ENCODE data around the gene STAC.
"Not testable (repeated sequence)": the region's sequence is repeated elsewhere in the genome, so short reads cannot be mapped to it uniquely, and the experiment has no call there.

The STAC gene

DNA sequence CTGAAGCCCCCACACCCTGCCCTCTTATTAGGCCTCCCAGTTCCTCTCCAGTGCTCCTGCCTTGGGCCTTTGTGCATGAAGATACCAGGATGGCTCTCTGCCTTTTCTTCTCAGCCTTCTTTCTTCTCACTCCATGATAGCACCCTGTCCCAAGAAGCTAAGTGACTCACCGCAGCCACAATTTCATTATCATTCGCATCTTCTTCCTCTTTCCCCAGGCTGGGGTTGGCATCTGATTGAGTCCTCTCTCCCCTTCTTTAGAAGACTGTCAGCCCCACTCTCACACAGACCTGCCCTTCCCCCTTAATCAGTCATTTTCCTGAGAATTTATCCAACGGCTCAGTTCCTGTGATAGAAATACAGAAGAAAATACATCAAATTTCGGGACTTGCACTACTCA, 102.0 kb downstream of the STAC start:
- DNase-seq, result no peak

DNA sequence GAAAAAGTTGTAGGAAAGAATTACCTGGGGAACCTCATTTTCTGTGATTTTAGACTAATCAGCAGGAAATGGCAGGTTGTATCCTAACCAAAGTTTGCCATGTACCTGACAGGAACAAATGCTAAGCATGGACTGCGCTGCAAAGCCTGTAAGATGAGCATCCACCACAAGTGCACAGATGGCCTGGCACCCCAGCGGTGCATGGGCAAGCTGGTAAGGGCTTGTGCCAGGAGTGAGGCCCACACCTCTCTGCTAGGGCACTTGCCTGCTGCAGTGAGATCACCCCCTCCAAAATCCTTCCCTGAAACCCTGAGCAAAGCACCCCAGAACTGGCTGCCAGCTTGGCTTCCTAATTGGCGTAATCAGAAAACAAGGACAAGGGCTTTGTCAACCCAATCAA, 102.6 kb downstream of the STAC start:
- no peak for DNase-seq

DNA sequence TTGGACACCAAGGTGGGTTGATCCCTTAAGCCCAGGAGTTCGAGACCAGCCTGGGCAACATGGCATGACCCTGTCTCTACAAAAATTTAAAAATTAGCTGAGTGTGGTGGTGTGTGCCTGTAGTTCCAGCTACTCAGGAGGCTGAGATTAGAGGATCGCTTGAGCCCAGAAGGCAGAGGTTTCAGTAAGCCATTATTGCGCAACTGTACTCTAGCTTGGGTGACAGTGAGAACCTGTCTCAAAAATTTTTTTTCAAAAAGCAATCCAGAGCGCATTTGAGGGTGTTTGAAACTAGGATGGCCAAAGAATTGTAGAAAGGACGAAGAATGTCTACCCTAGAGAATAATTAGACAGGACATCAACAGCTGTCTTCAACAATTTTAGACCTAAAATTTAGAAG, 103.4 kb downstream of the STAC start:
- DNase-seq, result no peak

DNA sequence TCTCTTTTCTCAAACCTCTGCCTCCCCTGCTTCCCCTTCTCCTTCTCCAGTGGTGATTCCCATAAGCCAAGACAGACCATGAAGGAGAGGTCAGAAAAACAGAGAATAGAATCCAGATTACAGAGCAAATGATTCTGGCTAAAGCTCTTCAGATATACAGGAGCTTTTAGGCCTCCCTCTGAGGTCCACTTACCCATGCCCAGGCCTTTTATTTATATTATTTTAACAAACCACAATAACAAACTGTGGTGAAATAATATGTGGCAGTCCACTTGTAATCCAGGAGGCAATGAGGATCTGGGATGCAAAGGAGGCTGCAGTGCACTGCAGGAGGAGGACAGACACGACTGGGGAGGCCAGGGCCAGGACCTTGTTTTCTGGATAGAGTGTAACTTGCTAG, 104.1 kb downstream of the STAC start:
- no peak for DNase-seq

DNA sequence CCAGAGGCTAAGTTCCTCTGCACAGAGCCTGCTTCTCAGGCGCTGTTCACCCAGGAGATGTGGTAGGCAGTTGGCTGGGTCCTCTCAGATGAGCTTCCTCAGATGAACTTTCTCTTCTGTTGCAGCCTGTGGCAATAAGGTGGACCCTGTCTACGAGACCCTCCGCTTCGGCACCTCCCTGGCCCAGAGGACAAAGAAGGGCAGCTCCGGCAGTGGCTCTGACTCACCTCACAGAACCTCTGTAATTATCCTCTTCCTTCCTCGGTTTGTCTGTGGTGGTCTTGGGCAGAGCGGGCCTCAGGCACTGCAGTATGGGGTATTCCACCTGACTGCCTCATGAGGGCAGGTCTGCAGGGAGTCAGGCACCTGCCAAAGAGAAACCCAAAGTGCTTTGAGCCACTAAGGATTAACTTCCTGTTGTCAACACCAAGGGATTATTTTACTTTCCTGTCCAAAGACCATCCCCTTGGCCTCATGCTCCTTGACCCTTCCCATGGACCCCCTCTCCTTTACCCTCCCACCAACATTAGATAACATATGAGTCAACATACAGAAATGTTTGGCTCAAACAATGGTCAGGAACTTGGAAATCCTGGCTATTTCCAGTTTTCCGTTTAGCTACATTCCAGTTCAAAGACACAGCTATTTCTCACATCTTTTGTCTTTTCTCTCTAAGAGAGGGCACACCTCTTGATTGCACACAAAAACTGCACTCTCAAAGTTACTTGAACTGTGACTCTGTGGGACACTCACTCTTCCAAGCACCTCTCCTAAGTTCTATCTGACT, 105.9 kb downstream of the STAC start:
- no peak for DNase-seq

DNA sequence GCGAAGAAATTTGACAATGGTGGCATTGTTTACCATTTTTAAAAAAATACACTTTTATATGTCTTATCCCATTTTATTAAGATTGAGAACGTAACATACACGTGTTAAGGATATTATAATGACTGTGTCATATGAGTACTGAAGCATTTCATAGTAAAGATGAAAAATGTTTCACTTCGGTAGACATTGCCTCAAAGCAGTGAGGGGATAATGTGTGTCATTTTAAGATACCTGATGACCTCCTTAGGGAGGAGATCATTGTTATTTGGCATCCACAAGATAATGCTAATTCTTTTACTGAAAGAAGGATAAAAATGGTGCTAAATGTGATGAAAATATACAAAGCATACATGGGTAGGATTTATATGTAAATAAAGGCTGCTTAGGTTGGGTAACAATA, 107.3 kb downstream of the STAC start:
- DNase-seq, result no peak

DNA sequence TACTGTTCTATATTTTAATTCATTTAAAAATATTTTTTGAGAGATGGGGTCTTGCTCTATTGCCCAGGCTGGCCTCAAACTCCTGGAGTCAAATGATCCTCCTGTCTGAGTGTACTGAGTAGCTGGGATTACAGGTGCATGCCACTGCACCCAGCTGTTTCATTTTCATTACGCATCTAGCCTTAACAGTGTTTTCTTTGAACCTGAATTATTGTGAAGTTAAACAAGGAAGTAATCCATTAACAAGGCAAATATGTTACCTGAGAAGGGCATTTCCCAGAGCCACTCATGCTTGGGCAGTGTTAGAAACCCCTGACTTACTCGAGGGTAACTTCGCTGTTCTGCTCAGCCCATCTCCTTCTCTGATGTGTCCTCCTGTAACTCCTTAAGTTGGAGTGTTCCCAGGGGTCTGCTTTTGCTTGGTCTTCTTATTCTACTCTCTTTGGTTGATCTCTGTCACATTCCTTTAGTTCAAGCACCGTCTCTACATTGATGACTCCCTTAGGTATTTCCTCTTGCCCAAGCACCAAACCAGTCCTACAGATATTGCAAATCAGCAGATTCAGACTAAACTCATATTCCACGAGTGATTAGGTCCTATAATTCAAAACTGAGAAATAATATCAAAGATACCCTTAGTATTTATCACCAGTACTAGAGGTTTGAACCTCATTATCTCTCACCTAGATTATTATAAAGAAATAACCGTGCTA, 107.9 kb downstream of the STAC start:
- DNase-seq, result no peak

DNA sequence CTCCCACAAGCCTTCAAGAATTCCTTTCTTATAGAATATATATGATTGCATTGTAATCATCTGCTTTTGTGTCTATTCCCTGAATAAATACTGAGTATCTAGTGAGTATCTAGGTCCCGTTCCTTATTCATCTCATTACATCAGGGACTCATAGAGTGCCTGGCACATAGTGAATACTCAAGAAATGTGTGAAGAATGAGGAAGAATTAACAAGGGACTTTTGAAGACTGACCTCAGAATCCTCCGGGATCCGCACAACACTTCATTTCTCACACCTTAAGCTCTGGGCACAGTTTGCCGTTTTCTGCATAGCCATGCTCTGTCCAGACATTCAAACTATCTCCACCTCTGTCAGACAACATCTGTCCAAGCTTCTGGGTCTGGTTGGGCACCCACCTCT, 108.8 kb downstream of the STAC start:
- DNase-seq, result no peak

DNA sequence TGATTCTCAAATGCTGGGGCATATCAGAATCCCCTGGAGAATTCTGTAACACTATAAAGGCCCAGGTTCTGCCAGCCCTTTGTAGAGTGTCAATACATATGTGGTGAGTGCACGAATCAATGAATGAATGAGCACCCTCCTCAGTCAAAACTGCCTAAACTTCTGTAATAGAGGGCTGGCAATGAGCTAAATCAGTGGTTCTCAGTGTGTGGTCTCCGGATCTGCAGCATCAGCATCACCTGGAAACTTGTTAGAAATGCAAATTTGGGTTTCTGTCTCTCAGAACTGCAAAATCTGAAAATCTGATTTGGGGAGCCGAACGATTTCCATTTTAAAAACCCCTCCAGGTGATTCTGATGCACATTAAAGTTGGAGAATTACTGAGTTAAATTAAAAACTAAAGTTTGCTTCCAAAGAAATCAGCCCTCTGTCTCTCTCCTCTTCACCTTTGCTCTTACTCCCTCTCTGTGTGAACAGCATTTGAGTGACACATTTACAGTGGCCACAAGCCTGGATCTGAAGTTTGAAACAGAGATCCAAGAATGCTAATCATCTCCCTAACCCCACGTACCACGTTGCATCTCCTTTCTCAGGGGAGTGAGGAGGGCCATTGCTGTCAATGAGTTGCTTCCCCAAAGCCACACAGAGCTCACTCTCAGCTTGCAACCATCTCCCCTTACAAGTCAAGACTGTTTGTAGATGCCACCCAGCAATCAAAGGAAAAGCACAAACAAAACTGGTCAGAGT, 109.5 kb downstream of the STAC start:
- DNase-seq, result no peak

DNA sequence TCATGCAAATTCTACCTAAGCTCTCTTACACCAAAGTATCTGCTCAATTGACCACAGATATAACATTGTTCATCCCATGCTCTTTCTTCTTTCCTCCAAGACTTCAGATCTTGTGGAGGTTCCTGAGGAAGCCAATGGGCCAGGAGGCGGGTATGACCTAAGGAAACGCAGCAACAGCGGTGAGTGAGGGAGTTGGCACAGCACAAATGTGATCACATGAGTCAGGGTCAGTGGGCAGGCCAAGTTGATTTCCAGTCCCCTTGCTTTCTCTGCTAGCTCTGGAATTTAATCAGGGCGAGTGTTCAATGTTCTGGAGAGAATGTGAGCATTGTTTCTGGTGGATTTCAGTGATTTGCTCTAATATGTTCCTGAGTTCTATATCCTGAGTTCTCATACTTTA, 112.7 kb downstream of the STAC start:
- DNase-seq, result no peak

DNA sequence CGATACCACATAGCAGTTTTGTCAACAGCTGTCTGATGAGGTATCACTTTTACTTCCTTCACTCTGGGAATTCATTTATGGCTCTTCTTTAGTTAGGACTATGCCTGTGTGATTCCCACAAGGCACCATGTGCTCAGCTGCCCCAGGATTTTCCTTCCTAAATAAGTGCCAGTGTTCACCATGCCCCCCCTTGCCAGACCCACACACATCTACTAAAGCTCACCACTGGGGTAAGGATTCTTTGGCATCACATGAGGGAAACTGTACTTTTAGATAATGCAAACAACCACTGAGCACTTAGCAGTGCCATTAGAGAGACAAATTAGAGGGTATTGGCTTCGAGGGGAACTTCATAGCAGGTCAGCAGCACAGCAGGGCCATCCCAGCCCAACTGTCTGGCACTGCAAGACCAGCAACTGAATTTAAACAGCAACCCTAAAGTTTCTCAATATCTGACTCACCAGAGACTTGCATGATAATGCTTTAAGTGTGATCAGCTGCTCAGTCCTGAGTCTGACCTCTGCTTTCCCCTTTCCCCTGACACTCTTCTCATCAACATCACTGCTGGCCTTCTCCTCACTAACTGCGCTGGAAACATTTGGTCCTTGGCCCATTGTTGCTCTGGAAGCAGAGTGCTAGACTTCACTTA, 114.3 kb downstream of the STAC start:
- no peak for DNase-seq

DNA sequence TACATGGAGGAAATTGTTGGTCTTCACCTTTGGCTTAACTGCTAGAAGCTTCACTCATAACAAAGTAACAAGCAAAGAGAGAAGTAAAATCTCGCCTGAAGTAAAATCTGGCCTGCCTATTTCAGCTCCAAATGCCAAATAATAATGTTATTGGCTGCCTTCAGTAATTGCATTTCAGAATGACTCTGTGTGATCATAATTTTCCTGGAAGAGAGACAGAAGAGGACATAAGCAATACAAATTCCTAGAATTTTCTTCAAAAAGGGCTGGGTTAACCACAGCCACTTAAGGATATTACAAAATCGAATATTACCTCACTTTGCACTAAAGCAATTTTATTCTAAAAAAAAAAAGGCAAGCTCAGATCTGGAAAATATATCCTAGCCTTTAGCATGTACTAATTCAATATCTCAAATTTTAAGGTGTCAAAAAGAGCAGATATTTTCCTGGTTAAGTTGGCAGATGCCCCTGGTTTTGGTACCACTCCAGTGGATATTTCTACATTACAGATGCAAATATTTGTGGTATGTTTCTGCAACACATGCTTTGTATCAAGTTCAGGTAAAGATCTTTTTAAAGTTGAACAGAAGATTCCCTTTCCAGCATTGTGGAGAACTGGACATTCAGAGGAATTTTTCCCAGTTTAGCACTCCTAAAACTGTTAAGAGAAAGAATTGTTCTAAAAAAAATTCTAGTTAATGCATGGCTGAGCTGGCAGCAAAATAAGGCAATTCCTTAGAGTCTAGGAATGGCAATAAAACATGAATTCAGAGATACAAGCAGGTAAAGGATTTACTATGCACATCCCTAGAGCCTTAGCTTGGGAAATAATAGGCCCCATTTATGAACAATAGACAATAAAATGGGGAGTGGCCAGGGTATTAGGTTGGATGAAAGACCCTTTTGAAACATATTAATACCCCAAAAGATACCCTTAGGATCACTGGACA, 116.7 kb downstream of the STAC start:
- no peak for DNase-seq

DNA sequence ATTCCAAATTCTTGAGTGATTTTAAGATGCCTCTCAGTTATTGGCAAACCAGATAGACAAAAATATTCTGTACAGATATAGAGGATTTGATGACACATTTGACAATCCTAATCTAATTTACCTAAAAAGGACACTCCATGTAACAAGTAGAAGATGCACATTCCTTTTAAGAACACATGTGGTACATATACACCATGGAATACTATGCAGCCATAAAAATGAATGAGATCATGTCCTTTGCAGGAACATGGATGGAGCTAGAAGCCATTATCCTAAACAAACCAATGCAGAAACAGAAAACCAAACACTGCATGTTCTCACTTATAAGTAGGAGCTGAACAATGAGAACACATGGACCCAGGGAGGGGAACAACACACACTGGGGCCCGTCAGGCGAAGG, 119.7 kb downstream of the STAC start:
- DNase-seq, result not testable (repeated sequence)

DNA sequence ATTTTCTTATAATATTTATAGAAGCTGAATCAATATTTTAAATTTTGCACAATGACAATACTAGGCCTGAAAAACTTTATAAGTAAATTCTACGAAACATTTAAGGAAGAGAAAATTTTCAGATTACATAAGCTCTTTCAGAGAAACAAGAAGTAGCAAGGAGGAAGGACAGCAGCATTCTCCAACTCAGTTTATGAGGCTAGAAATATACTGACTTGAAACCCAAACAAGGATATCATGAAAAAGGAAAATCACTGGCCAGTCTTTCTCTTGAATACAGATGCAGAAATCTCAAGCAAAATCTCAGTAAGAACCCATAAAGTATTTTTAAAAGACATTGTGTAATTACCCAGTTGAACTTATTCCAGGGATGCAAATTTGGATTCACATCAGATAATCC, 121.3 kb downstream of the STAC start:
- no peak for DNase-seq

DNA sequence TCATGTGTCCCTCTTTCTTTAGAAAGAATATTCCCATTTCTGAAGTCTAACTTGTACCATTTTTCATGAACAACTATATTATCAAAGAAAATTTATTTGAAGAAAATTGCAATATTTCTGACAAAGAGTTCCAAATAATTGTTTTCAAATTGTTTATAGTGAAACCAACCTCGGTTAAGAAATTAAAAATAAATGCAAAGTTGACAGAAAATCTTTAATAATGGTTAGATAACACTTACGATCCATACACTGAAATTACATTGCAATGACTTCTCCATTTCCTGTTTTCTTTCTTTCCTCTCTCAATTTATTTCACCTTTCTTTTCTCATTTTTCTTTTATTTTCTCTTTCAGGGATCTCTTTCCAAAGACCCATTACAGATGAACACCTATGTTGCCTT, 125.1 kb downstream of the STAC start:
- DNase-seq, result no peak

DNA sequence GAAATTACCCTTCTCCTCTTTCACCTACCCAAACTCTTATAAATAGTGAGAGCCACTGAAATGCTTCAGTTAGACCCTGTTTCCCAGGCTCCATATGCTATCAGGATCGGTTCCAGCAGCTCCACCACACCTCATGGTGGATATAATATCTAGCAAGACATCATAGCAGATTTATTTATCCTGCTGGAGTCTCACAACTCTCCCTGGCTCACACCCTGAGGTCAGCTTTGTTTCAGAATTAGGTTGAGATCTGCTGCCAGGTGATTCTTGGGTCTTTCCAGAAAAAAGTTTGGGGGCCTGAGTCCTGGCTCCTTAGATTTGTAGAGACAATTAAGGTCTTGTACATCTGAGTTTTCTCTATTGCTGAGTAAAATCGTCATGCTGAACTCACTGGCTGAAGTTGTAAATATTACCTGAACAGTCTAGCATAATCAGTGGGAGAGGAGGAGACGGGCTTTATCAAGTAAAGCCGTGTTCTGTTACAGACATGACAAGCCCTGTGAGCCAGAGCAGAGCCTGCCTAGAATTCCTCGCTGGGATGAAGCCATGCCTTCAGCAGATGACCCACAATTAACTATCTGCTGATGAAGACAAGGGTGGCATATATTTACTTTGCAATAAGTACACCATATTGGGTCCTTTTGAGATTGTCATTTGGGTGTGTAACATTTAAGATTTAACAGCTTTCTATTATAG, 131.6 kb downstream of the STAC start:
- no peak for DNase-seq

DNA sequence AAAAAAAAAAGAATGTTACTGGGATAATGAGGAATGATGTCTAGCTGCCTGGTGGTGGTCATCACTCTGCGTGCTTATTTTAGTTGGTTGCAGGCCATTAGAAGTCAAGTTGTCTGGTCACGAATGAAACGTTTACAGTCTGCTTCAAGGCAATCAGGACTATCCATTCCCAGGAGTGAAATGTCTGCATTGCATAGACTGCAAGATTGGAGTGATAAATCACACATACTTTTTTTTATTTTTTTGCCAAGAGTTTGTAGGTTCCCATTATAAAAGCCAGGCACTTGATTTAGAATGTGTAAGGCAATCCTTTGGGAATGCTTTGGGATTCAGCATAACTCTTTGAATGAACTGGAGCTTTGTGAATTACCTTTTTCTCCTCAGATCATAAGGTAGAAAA, 132.3 kb downstream of the STAC start:
- DNase-seq, result no peak

DNA sequence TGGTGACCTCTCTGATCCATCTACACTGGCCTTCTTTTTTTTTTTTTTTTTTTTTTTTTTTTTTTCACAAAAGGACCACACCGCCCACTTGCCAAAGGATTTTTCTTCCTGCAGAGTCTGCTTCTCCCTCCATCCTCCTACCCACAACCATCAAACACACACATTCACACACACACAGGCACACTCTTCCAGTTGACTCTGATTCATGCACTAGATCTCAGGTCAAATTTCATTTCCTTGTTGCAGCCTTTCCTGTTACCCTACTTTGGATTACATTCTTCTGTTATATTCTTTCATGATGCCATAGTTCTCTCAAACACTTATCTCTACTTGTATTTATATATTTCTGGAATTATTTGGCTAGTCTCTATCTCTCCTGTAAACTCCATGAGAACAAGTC, 133.9 kb downstream of the STAC start:
- no peak for DNase-seq

DNA sequence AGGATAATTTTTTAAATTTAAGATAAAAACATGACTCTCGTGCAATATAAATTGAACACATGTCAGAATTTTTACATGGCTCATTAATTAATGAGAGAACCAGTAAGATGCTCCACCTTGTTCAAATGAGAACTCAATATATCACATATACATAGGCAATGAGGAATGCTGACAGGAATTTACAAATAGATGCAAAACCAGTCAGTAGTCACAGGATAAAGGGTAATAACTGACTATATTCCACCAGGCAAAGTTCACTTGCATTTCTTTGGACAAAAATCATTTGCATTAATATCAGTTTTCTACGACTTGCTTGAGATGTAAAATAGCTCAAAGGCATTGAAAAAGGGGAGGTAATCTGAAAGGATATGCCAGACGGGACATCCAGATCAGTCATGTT, 139.4 kb downstream of the STAC start:
- DNase-seq, result no peak

DNA sequence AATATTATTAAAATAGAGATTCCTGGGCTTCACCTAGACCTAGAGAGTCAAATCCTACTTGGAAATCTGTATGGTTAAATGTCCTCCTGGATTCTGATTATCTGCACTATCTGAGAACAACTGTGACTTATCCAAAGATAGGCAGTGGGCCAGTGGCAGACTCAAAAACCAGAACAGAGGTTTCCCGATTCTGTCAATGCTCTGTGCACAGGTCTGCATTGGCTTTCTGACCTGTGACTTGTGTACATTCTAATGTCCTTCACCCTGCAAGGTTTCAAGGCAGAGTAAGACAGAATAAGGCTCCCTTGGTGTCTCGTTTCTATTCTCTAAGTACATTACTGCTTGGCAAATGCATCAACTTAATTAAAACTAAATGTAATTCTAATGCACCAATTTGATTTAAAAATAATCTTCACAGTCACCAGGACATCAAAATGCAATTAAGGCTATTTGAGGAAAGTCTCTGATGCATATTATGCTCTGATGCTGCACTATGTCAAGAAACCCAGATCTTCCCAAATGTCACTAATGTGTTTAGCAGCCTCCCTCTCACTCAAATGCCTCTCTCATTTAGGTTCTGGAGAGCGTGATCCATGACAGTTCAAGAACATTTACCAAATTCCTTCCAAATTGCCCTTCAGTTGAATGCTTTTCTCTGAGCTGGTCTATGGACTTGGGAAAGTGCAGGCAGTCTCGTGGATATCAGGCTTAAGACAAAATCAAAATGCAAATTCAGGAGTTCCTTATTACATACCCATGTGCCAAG, 140.1 kb downstream of the STAC start:
- DNase-seq, result no peak

DNA sequence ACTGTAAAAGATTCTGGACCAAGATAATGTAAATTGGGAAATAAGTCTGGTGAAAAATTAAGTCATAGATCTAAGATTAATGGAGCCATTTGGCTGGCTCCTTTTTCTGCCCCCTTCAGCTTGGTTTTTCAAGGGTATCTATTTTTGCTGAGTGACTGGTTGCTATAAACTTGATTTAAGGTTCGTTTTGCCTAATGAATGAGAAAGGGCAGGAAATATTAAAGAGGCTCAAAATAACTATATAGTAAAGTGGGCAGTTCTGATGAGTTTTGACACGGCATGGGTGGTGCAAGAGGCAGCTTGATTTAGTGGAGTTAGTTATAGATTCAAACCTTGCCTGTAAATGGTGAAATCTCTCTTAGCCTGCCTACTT, 140.7 kb downstream of the STAC start:
- DNase-seq, result no peak

Measured in activated T-cell treated with anti-CD3 and anti-CD28 coated beads, Interleukin-2, amount 50 U/mL, for 48 hours (primary cell).